ENCODE results near the gene ULK2. TPM values are rescaled to one million over a fixed set of nuclear protein-coding genes. Genes with fewer than 3 reads are reported as not detected.

ULK2 gene
- total and polyA plus RNA-seq, 2 donors from 2014 or later: 6.6 to 16.3 TPM

DNA sequence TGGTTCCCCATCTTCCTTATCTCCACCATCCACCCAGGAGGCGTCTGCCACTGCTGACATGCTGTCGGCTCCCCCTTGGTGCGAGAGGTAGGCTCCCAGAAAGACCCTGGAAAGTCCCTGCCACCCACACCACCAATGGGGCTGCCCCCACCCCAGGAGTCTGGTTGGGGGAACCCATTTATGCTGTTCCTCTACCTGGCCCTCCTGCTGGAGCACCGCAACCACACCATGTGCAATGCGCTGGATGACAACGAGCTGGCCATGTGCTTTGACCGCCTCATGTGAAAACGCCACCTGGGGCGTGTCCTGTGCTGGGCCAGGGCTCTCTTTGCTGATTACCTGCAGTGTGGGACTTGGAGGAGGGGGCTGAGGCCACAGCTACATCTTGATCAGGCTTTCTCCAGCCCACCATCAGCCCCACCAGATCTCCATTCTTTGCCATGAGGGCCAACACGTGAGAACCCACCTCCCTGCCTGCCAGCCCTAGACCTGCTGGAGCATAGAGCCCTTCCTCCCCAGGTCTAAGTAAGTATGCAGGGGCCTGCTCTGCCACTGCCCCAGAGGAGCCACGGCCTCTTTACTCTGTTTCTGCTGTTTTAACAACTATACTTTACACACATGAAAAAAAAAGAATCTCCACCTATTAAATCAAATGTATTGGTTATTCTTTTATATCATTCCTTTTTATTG lies 111.8 kb downstream of the ULK2 start:
- peaks cover 0 to 15% (median 7%) of the 10 kb centered on the region in 3 donors for H3K4me1 ChIP-seq (ENCODE audit: control insufficient read depth in 2 of 3, insufficient read depth in 2 of 3, low read depth in 1 of 3, low read length in 3 of 3)
- TF ChIP-seq, protein P1, sequence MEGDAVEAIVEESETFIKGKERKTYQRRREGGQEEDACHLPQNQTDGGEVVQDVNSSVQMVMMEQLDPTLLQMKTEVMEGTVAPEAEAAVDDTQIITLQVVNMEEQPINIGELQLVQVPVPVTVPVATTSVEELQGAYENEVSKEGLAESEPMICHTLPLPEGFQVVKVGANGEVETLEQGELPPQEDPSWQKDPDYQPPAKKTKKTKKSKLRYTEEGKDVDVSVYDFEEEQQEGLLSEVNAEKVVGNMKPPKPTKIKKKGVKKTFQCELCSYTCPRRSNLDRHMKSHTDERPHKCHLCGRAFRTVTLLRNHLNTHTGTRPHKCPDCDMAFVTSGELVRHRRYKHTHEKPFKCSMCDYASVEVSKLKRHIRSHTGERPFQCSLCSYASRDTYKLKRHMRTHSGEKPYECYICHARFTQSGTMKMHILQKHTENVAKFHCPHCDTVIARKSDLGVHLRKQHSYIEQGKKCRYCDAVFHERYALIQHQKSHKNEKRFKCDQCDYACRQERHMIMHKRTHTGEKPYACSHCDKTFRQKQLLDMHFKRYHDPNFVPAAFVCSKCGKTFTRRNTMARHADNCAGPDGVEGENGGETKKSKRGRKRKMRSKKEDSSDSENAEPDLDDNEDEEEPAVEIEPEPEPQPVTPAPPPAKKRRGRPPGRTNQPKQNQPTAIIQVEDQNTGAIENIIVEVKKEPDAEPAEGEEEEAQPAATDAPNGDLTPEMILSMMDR (IDR thresholded peaks at IDR 0.05; ENCODE audit: borderline replicate concordance, extremely low read depth, insufficient read depth): no peak
- no peak overlapping the region for H3K27ac ChIP-seq (ENCODE audit: low read depth in 2 of 2, low read length in 2 of 2)
- H3K9ac ChIP-seq (ENCODE audit: low read length in 3 of 3): no peak overlapping the region
- H3K36me3 ChIP-seq (ENCODE audit: control insufficient read depth in 2 of 3, insufficient read depth in 3 of 3, low read length in 3 of 3): no peaks in the 10 kb centered on the region
- DNase-seq: peak in 1 of 5 donors; percentile 30
- no peak overlapping the region for H3K4me3 ChIP-seq (ENCODE audit: low read length in 3 of 3)
- intact Hi-C loops (cut with DNase I): no loop called here
- H3K9me3 ChIP-seq (ENCODE audit: control insufficient read depth in 2 of 3, insufficient read depth in 1 of 3, low read length in 3 of 3): no peaks in the 10 kb centered on the region
- no peaks in the 10 kb centered on the region for H3K27me3 ChIP-seq (ENCODE audit: control insufficient read depth, insufficient read depth, low read length)
- no peak for FAIRE-seq

GRCh38 chr17:19755392-19755791 lies 112.3 kb downstream of the ULK2 start:
- Histone ChIP-seq H3K4me3 (ENCODE audit: low read length in 3 of 3) (no peak overlapping the region), H3K9ac (ENCODE audit: low read length in 3 of 3) (no peak overlapping the region), H3K27ac (ENCODE audit: low read depth in 2 of 2, low read length in 2 of 2) (no peak overlapping the region), H3K4me1 (ENCODE audit: control insufficient read depth in 2 of 3, insufficient read depth in 2 of 3, low read depth in 1 of 3, low read length in 3 of 3) (peaks cover 0 to 15% (median 7%) of the 10 kb centered on the region in 3 donors), H3K27me3 (ENCODE audit: control insufficient read depth, insufficient read depth, low read length) (no peaks in the 10 kb centered on the region), H3K36me3 (ENCODE audit: control insufficient read depth in 2 of 3, insufficient read depth in 3 of 3, low read length in 3 of 3) (no peaks in the 10 kb centered on the region), H3K9me3 (ENCODE audit: control insufficient read depth in 2 of 3, insufficient read depth in 1 of 3, low read length in 3 of 3) (no peaks in the 10 kb centered on the region)
- intact Hi-C loops (cut with DNase I): no loop called here
- DNase-seq (peak in 1 of 5 donors; percentile 26), FAIRE-seq (no peak)
- TF ChIP-seq, protein P1 (IDR thresholded peaks at IDR 0.05; ENCODE audit: borderline replicate concordance, extremely low read depth, insufficient read depth): no peak

- Histone ChIP-seq H3K27me3 (ENCODE audit: control insufficient read depth, insufficient read depth, low read length) (no peaks in the 10 kb centered on the region), H3K4me3 (ENCODE audit: low read length in 3 of 3) (no peak overlapping the region), H3K9me3 (ENCODE audit: control insufficient read depth in 2 of 3, insufficient read depth in 1 of 3, low read length in 3 of 3) (no peaks in the 10 kb centered on the region), H3K4me1 (ENCODE audit: control insufficient read depth in 2 of 3, insufficient read depth in 2 of 3, low read depth in 1 of 3, low read length in 3 of 3) (peaks cover 0 to 15% (median 7%) of the 10 kb centered on the region in 3 donors), H3K36me3 (ENCODE audit: control insufficient read depth in 2 of 3, insufficient read depth in 3 of 3, low read length in 3 of 3) (no peaks in the 10 kb centered on the region), H3K9ac (ENCODE audit: low read length in 3 of 3) (no peak overlapping the region), H3K27ac (ENCODE audit: low read depth in 2 of 2, low read length in 2 of 2) (peak overlapping the region; percentile 41 to 51)
- intact Hi-C loops (cut with DNase I): no loop called here
- FAIRE-seq (no peak), DNase-seq (no peak)
- TF ChIP-seq, protein P1 (IDR thresholded peaks at IDR 0.05; ENCODE audit: borderline replicate concordance, extremely low read depth, insufficient read depth): peak; percentile 53
These were observed 113.9 kb downstream of the ULK2 start for GRCh38 chr17:19753661-19754463.
